C4-2B (cell line): Measurements from ENCODE around the gene JAZF1.

Source experiments
- H3K27ac ChIP-seq: fragments of 450-650 bp; 2 replicates; pipeline ENCODE4 v1.5.1; 2017
- CTCF ChIP-seq: fragments of 450-650 bp; conservative IDR thresholded peaks from 2 replicates; pipeline ENCODE4 v1.5.1; 2017; ENCODE audit warnings: mild to moderate bottlenecking
- ZFX ChIP-seq: fragments of 450-650 bp; IDR thresholded peaks from 2 replicates; pipeline ENCODE4 v1.6.1; 2017

Gene JAZF1

GRCh38 chr7:28156401-28156800 is 24.2 kb downstream of the JAZF1 start:
- H3K27ac ChIP-seq, result no peak overlapping the region
- TF ChIP-seq ZFX, result no peak
- TF ChIP-seq CTCF, result no peak

- no peak for TF ChIP-seq ZFX
- no peak for TF ChIP-seq CTCF
- H3K27ac ChIP-seq, result no peak overlapping the region
These were observed 24.6 kb downstream of the JAZF1 start for GRCh38 chr7:28155964-28156363.

- no peak for TF ChIP-seq ZFX
- TF ChIP-seq CTCF, result no peak
- H3K27ac ChIP-seq, result no peak overlapping the region
These were observed 25.5 kb downstream of the JAZF1 start for GRCh38 chr7:28155019-28155660.

- no peak for TF ChIP-seq ZFX
- no peak for TF ChIP-seq CTCF
- H3K27ac ChIP-seq, result no peak overlapping the region
These were observed 28.0 kb downstream of the JAZF1 start for GRCh38 chr7:28152594-28152993.

GRCh38 chr7:28151965-28152364 is 28.6 kb downstream of the JAZF1 start:
- H3K27ac ChIP-seq, result no peak overlapping the region
- TF ChIP-seq ZFX (no peak), CTCF (no peak)

- H3K27ac ChIP-seq, result no peak overlapping the region
- TF ChIP-seq ZFX (no peak), CTCF (no peak)
These were observed 31.1 kb downstream of the JAZF1 start for GRCh38 chr7:28149291-28150101.

- TF ChIP-seq CTCF (no peak), ZFX (no peak)
These were observed 34.7 kb downstream of the JAZF1 start for GRCh38 chr7:28145931-28146330.

More at GRCh38 chr7:28145931-28146330, 34.7 kb downstream of the JAZF1 start:
- H3K27ac ChIP-seq, result no peak overlapping the region
